IMR-90 (cell line): ENCODE measurements around the gene SHC4. TPM values are rescaled to one million over a fixed set of nuclear protein-coding genes. Genes with fewer than 3 reads are reported as not detected.

Experiments
- ATAC-seq: fragments of 200-7000 bp; cut with Tn5 transposase; 2 replicates; pipeline ENCODE4 v1.9.1; 2020; ENCODE audit warnings: low read depth, mild to moderate bottlenecking, moderate library complexity
- BruUV-seq: library from RNA; stranded (reverse); fragments of 400-500 nt; replicated peaks from 2 replicates; lab custom pipeline; 2021; lab: Mats Ljungman, UMichigan
- CTCF ChIA-PET: fragments of 300-600 bp; formaldehyde crosslinking; extraction: SDS; loops from one replicate; lab custom pipeline; 2021; ENCODE audit warnings: antibody characterized with exemption; lab: Yijun Ruan, JAX
- POLR2A ChIA-PET: fragments of 300-600 bp; sonication (Branson Sonifier 250); formaldehyde crosslinking; loops from one replicate; lab custom pipeline; 2022; ENCODE audit warnings: antibody characterized with exemption; ENCODE audit not compliant: unreplicated experiment; lab: Charles Lee
- DNase-seq: peaks from one replicate; pipeline ENCODE4 v3.0.0; 2013
- H2AFZ ChIP-seq: replicated peaks from 2 replicates; pipeline ENCODE3; 2013; ENCODE audit warnings: low read length, mild to moderate bottlenecking; ENCODE audit not compliant: poor library complexity
- H2AK5ac ChIP-seq: 2 replicates; pipeline ENCODE4 v1.6.1; 2013; ENCODE audit warnings: low read depth, low read length, inconsistent platforms
- H2AK9ac ChIP-seq: replicated peaks from 2 replicates; pipeline ENCODE3; 2013; ENCODE audit warnings: mild to moderate bottlenecking, low read depth, low read length, moderate library complexity; ENCODE audit not compliant: poor library complexity
- H2BK120ac ChIP-seq: 2 replicates; pipeline ENCODE4 v1.6.1; 2013; ENCODE audit warnings: low read depth, low read length, inconsistent platforms
- H2BK15ac ChIP-seq: 3 replicates; pipeline ENCODE4 v1.6.1; 2013; ENCODE audit warnings: low read depth, low read length, inconsistent platforms
- H2BK20ac ChIP-seq: 2 replicates; pipeline ENCODE4 v1.6.1; 2013; ENCODE audit warnings: low read depth, mild to moderate bottlenecking, inconsistent platforms, low read length, moderate library complexity
- H2BK5ac ChIP-seq: 2 replicates; pipeline ENCODE4 v1.6.1; 2013; ENCODE audit warnings: mild to moderate bottlenecking, low read depth, low read length, inconsistent platforms; ENCODE audit not compliant: poor library complexity, severe bottlenecking
- H3K14ac ChIP-seq: replicated peaks from 2 replicates; pipeline ENCODE4 v1.6.1; 2013; ENCODE audit warnings: low read depth, low read length, inconsistent platforms
- H3K18ac ChIP-seq: 2 replicates; pipeline ENCODE4 v1.6.1; 2013; ENCODE audit warnings: low read depth, low read length, control low read depth
- H3K23ac ChIP-seq: 2 replicates; pipeline ENCODE4 v1.6.1; 2013; ENCODE audit warnings: low read depth, low read length, inconsistent platforms
- H3K27ac ChIP-seq: 2 replicates; pipeline ENCODE4 v1.5.1; 2013; ENCODE audit warnings: mild to moderate bottlenecking, control low read depth, low read length; ENCODE audit not compliant: insufficient read depth
- H3K27me3 ChIP-seq: 2 replicates; pipeline ENCODE4 v1.6.1; 2013; ENCODE audit warnings: low read length; ENCODE audit not compliant: control insufficient read depth, insufficient read depth
- H3K36me3 ChIP-seq: 2 replicates; pipeline ENCODE4 v1.6.1; 2013; ENCODE audit warnings: low read length, mixed read lengths; ENCODE audit not compliant: control insufficient read depth, insufficient read depth
- H3K4ac ChIP-seq: 2 replicates; pipeline ENCODE4 v1.6.1; 2013; ENCODE audit warnings: low read depth, low read length, inconsistent platforms
- H3K4me1 ChIP-seq: 2 replicates; pipeline ENCODE4 v1.6.1; 2013; ENCODE audit warnings: low read length, mixed read lengths; ENCODE audit not compliant: control insufficient read depth, insufficient read depth
- H3K4me2 ChIP-seq: 2 replicates; pipeline ENCODE4 v1.6.1; 2013; ENCODE audit warnings: low read depth, mild to moderate bottlenecking, control low read depth, low read length, moderate library complexity
- H3K4me3 ChIP-seq: 2 replicates; pipeline ENCODE4 v1.5.1; 2013; ENCODE audit warnings: low read depth, mild to moderate bottlenecking, control low read depth, low read length, moderate library complexity; ENCODE audit not compliant: insufficient read depth
- H3K56ac ChIP-seq: 2 replicates; pipeline ENCODE4 v1.6.1; 2013; ENCODE audit warnings: low read length, inconsistent platforms; ENCODE audit not compliant: insufficient read depth; ENCODE audit errors: extremely low read depth
- H3K79me1 ChIP-seq, 2 experiments: 2 replicates each; pipeline ENCODE4 v1.6.1; 2013; ENCODE audit warnings: low read length in 2 of 2, inconsistent platforms in 1 of 2, low read depth in 1 of 2
- H3K9ac ChIP-seq: 2 replicates; pipeline ENCODE4 v1.6.1; 2013; ENCODE audit warnings: low read depth, low read length, control low read depth
- H3K9me1 ChIP-seq: 2 replicates; pipeline ENCODE4 v1.6.1; 2013; ENCODE audit warnings: low read length, inconsistent platforms; ENCODE audit not compliant: insufficient read depth
- H3K9me3 ChIP-seq: 2 replicates; pipeline ENCODE4 v1.6.1; 2013; ENCODE audit warnings: low read length; ENCODE audit not compliant: control insufficient read depth, insufficient read depth
- H4K20me1 ChIP-seq: 2 replicates; pipeline ENCODE4 v1.6.1; 2013; ENCODE audit warnings: low read length, inconsistent platforms; ENCODE audit not compliant: insufficient read depth
- H4K5ac ChIP-seq: 2 replicates; pipeline ENCODE4 v1.6.1; 2013; ENCODE audit warnings: mild to moderate bottlenecking, low read depth, low read length, control low read depth
- H4K8ac ChIP-seq, 2 experiments: 2 replicates each; pipeline ENCODE4 v1.6.1; 2013; ENCODE audit warnings: low read depth in 2 of 2, low read length in 2 of 2, control low read depth in 1 of 2, inconsistent platforms in 1 of 2
- H4K91ac ChIP-seq: 2 replicates; pipeline ENCODE4 v1.6.1; 2013; ENCODE audit warnings: low read depth, low read length, inconsistent platforms; ENCODE audit not compliant: insufficient read depth
- BHLHE40 ChIP-seq: fragments of 150-350 bp; IDR thresholded peaks from 2 replicates; pipeline ENCODE4 v1.6.1; 2016; ENCODE audit warnings: mild to moderate bottlenecking, low read depth, low read length
- CEBPB ChIP-seq: IDR thresholded peaks from 2 replicates; pipeline ENCODE4 v1.6.1; 2012; ENCODE audit warnings: low read depth, low read length, improper control_type of control experiment
- CHD1 ChIP-seq: IDR thresholded peaks from 2 replicates; pipeline ENCODE4 v1.6.1; 2012; ENCODE audit warnings: low read depth, low read length, improper control_type of control experiment
- CTCF ChIP-seq: conservative IDR thresholded peaks from 2 replicates; pipeline ENCODE4 v1.5.1; 2012; ENCODE audit warnings: mild to moderate bottlenecking, low read depth, low read length, improper control_type of control experiment
- ELK1 ChIP-seq: fragments of 150-350 bp; IDR thresholded peaks from 2 replicates; pipeline ENCODE4 v1.6.1; 2016; ENCODE audit warnings: low read depth, mild to moderate bottlenecking, low read length, moderate library complexity, borderline replicate concordance
- FOS ChIP-seq: fragments of 150-350 bp; IDR thresholded peaks from 2 replicates; pipeline ENCODE4 v1.6.1; 2016; ENCODE audit warnings: low read depth, low read length
- MAFK ChIP-seq: IDR thresholded peaks from 2 replicates; pipeline ENCODE4 v1.6.1; 2012; ENCODE audit warnings: low read depth, low read length, improper control_type of control experiment
- MAZ ChIP-seq: IDR thresholded peaks from 2 replicates; pipeline ENCODE4 v1.6.1; 2012; ENCODE audit warnings: low read depth, mild to moderate bottlenecking, low read length, improper control_type of control experiment, moderate library complexity, borderline replicate concordance
- MXI1 ChIP-seq: IDR thresholded peaks from 2 replicates; pipeline ENCODE4 v1.6.1; 2012; ENCODE audit warnings: low read depth, mild to moderate bottlenecking, low read length, moderate library complexity, borderline replicate concordance
- NFE2L2 ChIP-seq: fragments of 150-350 bp; IDR thresholded peaks from 2 replicates; pipeline ENCODE4 v1.6.1; 2016; ENCODE audit warnings: low read depth, mild to moderate bottlenecking, low read length
- POLR2A ChIP-seq: IDR thresholded peaks from 2 replicates; pipeline ENCODE4 v1.6.1; 2012; ENCODE audit warnings: mild to moderate bottlenecking, low read depth, low read length
- RAD21 ChIP-seq: IDR thresholded peaks from 2 replicates; pipeline ENCODE4 v1.6.1; 2012; ENCODE audit warnings: low read length, improper control_type of control experiment
- RCOR1 ChIP-seq: IDR thresholded peaks from 2 replicates; pipeline ENCODE4 v1.6.1; 2012; ENCODE audit warnings: mild to moderate bottlenecking, low read length, improper control_type of control experiment; ENCODE audit not compliant: insufficient replicate concordance
- RFX5 ChIP-seq: IDR thresholded peaks from 2 replicates; pipeline ENCODE4 v1.8.0; 2012; ENCODE audit warnings: low read depth, mild to moderate bottlenecking, low read length, moderate library complexity
- SMC3 ChIP-seq: fragments of 150-350 bp; IDR thresholded peaks from 2 replicates; pipeline ENCODE4 v1.6.1; 2016; ENCODE audit warnings: low read depth, mild to moderate bottlenecking, antibody characterized with exemption, low read length, moderate library complexity
- WGBS, 2 experiments: methylation state at CpG; one replicate each; pipeline versions ENCODE4 v1.1.5 to v1.1.7; 2013; ENCODE audit warnings: missing lambda C conversion rate in 2 of 2; ENCODE audit not compliant: insufficient read length in 1 of 2; ENCODE audit errors: extremely low coverage in 2 of 2; 5-methylcytosine and 5-hydroxymethylcytosine counted together
- dilution Hi-C: fragments of 300-500 bp; cut with HindIII; formaldehyde crosslinking; loops from one replicate; pipeline ENCODE4 v1.14.3; 2018; ENCODE audit warnings: low sequenced_read_pairs; ENCODE audit not compliant: unreplicated experiment
- in situ Hi-C: fragments of 300-500 bp; cut with MboI; formaldehyde crosslinking; loops from 3 replicates; pipeline ENCODE4 v1.14.3; 2019; ENCODE audit warnings: low sequenced_read_pairs, inconsistent platforms, mixed read lengths
- intact Hi-C: fragments of 100-400 bp; cut with micrococcal nuclease; formaldehyde crosslinking; loops from 2 replicates; pipeline ENCODE4 v1.10.0; 2022
- polyA plus RNA-seq, 3 experiments: library from polyadenylated mRNA; depleted of rRNA; stranded (reverse); fragments of >200 nt; gene quantifications; 2 replicates each; pipeline ENCODE4 v1.2.3, GENCODE V29; 2012; ENCODE audit warnings: low replicate concordance in 1 of 3
- total RNA-seq: library from RNA; depleted of rRNA; stranded (reverse); fragments of >200 nt; gene quantifications from 2 replicates; pipeline ENCODE4 v1.2.3, GENCODE V29; 2012
- TF ChIP-seq, protein P1 (sequence below): fragments of 150-350 bp; IDR thresholded peaks from 2 replicates; pipeline ENCODE4 v1.6.1; 2017; ENCODE audit warnings: mild to moderate bottlenecking, antibody characterized with exemption, low read length, low read depth

SHC4 gene
- total and polyA plus RNA-seq, 2 of the 4 experiments (the other 2 are of a cell fraction), result 0.91 to 2.7 TPM

- Histone ChIP-seq H2BK15ac (no peak overlapping the region), H3K56ac (no peak overlapping the region), H3K79me1 (peaks cover 9 to 14% of the 10 kb centered on the region in 2 experiments), H3K27ac (no peak overlapping the region), H3K14ac (no peak overlapping the region), H4K20me1 (no peaks in the 10 kb centered on the region), H2AK5ac (no peak overlapping the region; the same call in 1 of the 2 replicates), H3K4me3 (no peak overlapping the region), H3K9ac (no peak overlapping the region), H4K91ac (no peak overlapping the region), H3K9me1 (peaks cover 5% of the 10 kb centered on the region; the same call in 1 of the 2 replicates), H2BK20ac (no peak overlapping the region), H2BK5ac (no peak overlapping the region), H3K4me2 (no peak overlapping the region), H2BK120ac (no peak overlapping the region), H3K36me3 (no peaks in the 10 kb centered on the region), H3K4me1 (no peaks in the 10 kb centered on the region; the same call in 1 of the 2 replicates), H3K27me3 (no peaks in the 10 kb centered on the region), H4K5ac (no peak overlapping the region), H3K9me3 (no peaks in the 10 kb centered on the region), H4K8ac (no peak overlapping the region), H2AK9ac (no peak overlapping the region), H3K4ac (no peak overlapping the region), H3K23ac (no peak overlapping the region), H3K18ac (no peak overlapping the region), H2AFZ (no peak overlapping the region)
- POLR2A ChIA-PET, result no interaction called here
- intact Hi-C loops (no loop called here), dilution Hi-C loops (no loop called here), in situ Hi-C loops (no loop called here)
- no TSS peak for BruUV-seq
- CTCF ChIA-PET, result interaction anchor here (1.4 kb wide), 1 partner anchor 9 kb away, joined by 3 read pairs; no protein-coding TSS in a partner anchor
- 75% methylated on average over 1 of the region's 2 CpGs; no CpG with 5 or more reads in 1 of the 2 experiments for WGBS, 2 experiments
- no peak for TF ChIP-seq MAFK
- TF ChIP-seq RFX5, result no peak
- no peak for TF ChIP-seq FOS
- no peak for TF ChIP-seq BHLHE40
- TF ChIP-seq RCOR1, result no peak
- no peak for TF ChIP-seq MAZ
- TF ChIP-seq CEBPB, result no peak
- no peak for TF ChIP-seq POLR2A
- TF ChIP-seq MXI1, result no peak
- no peak for TF ChIP-seq RAD21
- TF ChIP-seq NFE2L2, result no peak
- no peak for TF ChIP-seq CTCF
- no peak for TF ChIP-seq CHD1
- TF ChIP-seq SMC3, result no peak
- TF ChIP-seq ELK1, result no peak
- TF ChIP-seq, protein P1, sequence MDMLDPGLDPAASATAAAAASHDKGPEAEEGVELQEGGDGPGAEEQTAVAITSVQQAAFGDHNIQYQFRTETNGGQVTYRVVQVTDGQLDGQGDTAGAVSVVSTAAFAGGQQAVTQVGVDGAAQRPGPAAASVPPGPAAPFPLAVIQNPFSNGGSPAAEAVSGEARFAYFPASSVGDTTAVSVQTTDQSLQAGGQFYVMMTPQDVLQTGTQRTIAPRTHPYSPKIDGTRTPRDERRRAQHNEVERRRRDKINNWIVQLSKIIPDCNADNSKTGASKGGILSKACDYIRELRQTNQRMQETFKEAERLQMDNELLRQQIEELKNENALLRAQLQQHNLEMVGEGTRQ, result no peak
- DNase-seq, result peak; percentile 45
- no peak for ATAC-seq
These were observed 149.4 kb downstream of the SHC4 start for GRCh38 chr15:48814286-48814685.
